Hematopoietic multipotent progenitor cell treated with erythropoietin and hydrocortisone succinate and interleukin-3 and kit ligand, for 8 days (in vitro differentiated cells): ENCODE data around the gene CACNA1H.
"Not testable (repeated sequence)": the region's sequence is repeated elsewhere in the genome, so short reads cannot be mapped to it uniquely, and the experiment has no call there.

Source experiments
- DNase-seq: peaks from one replicate; pipeline ENCODE4 v3.0.0-alpha.2; 2015

CACNA1H gene

GRCh38 chr16:1215574-1216295, 62.8 kb downstream of the CACNA1H start:
- DNase-seq: no peak

- DNase-seq: no peak
Observed at GRCh38 chr16:1216296-1216619, 63.4 kb downstream of the CACNA1H start.

- DNase-seq: no peak
Observed at GRCh38 chr16:1216681-1217400, 63.9 kb downstream of the CACNA1H start.

- DNase-seq: no peak
Observed at GRCh38 chr16:1217526-1217925, 64.6 kb downstream of the CACNA1H start.

- DNase-seq: no peak
Observed at GRCh38 chr16:1218061-1218929, 65.4 kb downstream of the CACNA1H start.

GRCh38 chr16:1218930-1219611, 66.2 kb downstream of the CACNA1H start:
- DNase-seq: no peak

GRCh38 chr16:1220098-1220728, 67.3 kb downstream of the CACNA1H start:
- DNase-seq: no peak

- no peak for DNase-seq
Observed at GRCh38 chr16:1220841-1221627, 68.1 kb downstream of the CACNA1H start.

GRCh38 chr16:1221628-1222552, 69.0 kb downstream of the CACNA1H start:
- DNase-seq: peak; percentile 63

GRCh38 chr16:1222553-1223354, 69.8 kb downstream of the CACNA1H start:
- DNase-seq: no peak

GRCh38 chr16:1223355-1224214, 70.7 kb downstream of the CACNA1H start:
- DNase-seq: peak; percentile 14

GRCh38 chr16:1224558-1224957, 71.7 kb downstream of the CACNA1H start:
- no peak for DNase-seq

- no peak for DNase-seq
Observed at GRCh38 chr16:1225051-1225451, 72.1 kb downstream of the CACNA1H start, which contains the start of gene TPSG1. TSS of gene TPSG1 (minus strand) at chr16:1225268. CDS start at chr16:1225252, 16 bp downstream.

- DNase-seq: peak; percentile 53
Observed at GRCh38 chr16:1225728-1226311, 72.9 kb downstream of the CACNA1H start.

- DNase-seq: not testable (repeated sequence)
Observed at GRCh38 chr16:1226692-1227091, 73.8 kb downstream of the CACNA1H start.

GRCh38 chr16:1228227-1228626, 75.3 kb downstream of the CACNA1H start:
- DNase-seq: not testable (repeated sequence)

GRCh38 chr16:1229476-1229875, 76.6 kb downstream of the CACNA1H start:
- DNase-seq: not testable (repeated sequence)

- DNase-seq: not testable (repeated sequence)
Observed at GRCh38 chr16:1230084-1230470, 77.2 kb downstream of the CACNA1H start, which contains the start of gene TPSB2. TSS of gene TPSB2 (minus strand) at chr16:1230184. CDS start at chr16:1229951, 233 bp downstream.
